ENCODE results near the gene TSGA10IP. TPM values are rescaled to one million over a fixed set of nuclear protein-coding genes. Genes with fewer than 3 reads are reported as not detected.
A peak's percentile ranks its signal among the peaks of the same experiment; 100 is the strongest.

TSGA10IP gene
- total RNA-seq, 4 donors from 2014 or later = not detected

DNA sequence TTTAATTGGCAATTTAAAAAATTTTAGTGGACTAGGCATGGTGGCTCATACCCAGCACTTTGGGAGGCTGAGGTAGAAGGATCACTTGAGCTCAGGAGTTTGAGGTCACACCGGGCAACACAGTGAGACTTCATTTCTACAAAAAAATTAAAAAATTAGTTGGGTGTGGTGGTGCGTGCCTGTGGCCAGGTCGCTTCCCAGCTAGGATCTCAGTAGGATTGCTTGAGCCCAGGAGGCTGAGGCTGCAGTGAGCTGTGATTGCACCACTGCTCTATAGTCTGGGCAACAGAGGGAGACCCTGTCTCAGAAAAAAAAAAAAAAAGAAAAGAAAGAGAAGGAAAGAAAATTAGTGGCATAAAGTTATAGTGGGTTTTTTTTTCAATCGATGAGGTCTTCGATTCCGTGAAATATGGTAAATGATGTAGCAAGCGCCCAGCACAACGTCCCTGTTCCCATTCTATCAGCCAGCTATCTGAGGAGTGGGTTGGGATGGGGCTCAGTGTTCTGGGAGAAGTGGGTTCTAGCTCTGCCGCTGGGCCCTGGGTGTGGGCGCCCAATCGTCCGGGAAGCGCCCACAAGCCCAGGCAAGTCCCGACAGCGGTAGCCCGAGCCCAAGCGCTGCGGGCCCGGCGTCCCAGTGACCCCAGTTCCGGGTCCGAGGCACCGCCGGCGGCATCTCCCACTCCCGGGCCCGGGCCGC, 46.5 kb upstream of the TSGA10IP start:
- WGBS, 2 donors (ENCODE audit: low coverage in 1 of 2) = 77 to 80% methylated on average over 5 to 8 of the region's 28 CpGs
- peak overlapping the region; percentile 43 to 69 for H3K4me3 ChIP-seq

DNA sequence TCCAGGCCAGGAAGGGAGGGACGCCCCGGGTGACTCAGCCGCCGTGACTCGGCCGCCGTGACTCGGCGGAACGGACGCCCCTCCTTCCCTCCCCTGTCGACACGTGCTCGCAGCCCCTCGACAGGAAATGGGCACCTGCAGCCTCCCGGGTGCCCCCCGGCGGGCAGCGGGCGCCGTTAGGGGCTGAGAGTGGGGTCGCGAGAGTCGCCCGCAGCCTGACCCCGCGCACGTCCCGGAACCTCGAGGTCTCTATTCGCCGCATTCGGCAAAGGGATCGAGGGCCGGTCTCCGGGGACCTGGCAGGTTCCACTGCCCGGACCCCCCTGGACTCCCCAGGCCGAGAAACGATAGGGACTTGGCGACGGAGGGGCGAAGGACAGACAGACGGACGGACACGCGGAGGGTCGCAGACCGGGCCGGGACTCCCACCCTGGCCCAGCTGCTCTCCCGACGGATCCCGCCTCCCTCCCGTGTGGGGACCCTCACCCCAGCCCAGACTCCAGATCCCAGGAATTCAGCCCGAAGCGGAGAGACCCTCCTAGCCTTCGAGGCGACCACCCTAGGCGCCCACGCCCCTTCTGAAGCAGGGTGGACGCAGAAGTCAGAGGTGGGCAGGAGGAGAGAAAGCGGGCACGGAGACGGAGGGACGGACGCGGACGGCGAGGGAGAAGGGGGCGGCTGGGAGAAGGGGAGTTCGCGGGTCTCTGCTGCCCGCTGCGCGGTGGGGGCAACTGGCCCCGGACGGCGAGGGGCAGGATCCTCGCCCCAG, 45.7 kb upstream of the TSGA10IP start:
- TF ChIP-seq, protein P1, sequence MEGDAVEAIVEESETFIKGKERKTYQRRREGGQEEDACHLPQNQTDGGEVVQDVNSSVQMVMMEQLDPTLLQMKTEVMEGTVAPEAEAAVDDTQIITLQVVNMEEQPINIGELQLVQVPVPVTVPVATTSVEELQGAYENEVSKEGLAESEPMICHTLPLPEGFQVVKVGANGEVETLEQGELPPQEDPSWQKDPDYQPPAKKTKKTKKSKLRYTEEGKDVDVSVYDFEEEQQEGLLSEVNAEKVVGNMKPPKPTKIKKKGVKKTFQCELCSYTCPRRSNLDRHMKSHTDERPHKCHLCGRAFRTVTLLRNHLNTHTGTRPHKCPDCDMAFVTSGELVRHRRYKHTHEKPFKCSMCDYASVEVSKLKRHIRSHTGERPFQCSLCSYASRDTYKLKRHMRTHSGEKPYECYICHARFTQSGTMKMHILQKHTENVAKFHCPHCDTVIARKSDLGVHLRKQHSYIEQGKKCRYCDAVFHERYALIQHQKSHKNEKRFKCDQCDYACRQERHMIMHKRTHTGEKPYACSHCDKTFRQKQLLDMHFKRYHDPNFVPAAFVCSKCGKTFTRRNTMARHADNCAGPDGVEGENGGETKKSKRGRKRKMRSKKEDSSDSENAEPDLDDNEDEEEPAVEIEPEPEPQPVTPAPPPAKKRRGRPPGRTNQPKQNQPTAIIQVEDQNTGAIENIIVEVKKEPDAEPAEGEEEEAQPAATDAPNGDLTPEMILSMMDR (IDR thresholded peaks at IDR 0.05) = no peak
- peak; percentile 60 for TF ChIP-seq POLR2AphosphoS5 (IDR thresholded peaks at IDR 0.05)
- peaks cover 0 to 21% (median 7%) of the 10 kb centered on the region in 3 donors for H3K4me1 ChIP-seq
- peak; percentile 64 for ATAC-seq
- H3K9me3 ChIP-seq = no peaks in the 10 kb centered on the region
- H3K4me3 ChIP-seq = peak overlapping the region; percentile 43 to 69
- peak overlapping the region in 3 of 4 donors; percentile 65 to 78 (median 70) for H3K27ac ChIP-seq
- no peaks in the 10 kb centered on the region for H3K36me3 ChIP-seq
- H3K27me3 ChIP-seq = peaks cover 13% of the 10 kb centered on the region
- WGBS, 2 donors (ENCODE audit: low coverage in 1 of 2) = 0% methylated on average over 3 of the region's 78 CpGs; no CpG with 5 or more reads in 1 of the 2 donors

More for the DNA sequence above, 46.5 kb upstream of the TSGA10IP start:
- Histone ChIP-seq H3K4me1 (peaks cover 0 to 27% (median 7%) of the 10 kb centered on the region in 3 donors), H3K27ac (peak overlapping the region in 2 of 4 donors; percentile 65 to 78), H3K36me3 (no peaks in the 10 kb centered on the region), H3K27me3 (peaks cover 13% of the 10 kb centered on the region), H3K9me3 (no peaks in the 10 kb centered on the region)
- TF ChIP-seq EP300 (IDR thresholded peaks at IDR 0.05) (no peak), POLR2A (IDR thresholded peaks at IDR 0.05) (no peak), POLR2AphosphoS5 (IDR thresholded peaks at IDR 0.05) (no peak)
- TF ChIP-seq, protein P1 (IDR thresholded peaks at IDR 0.05) = no peak
- ATAC-seq = no peak

DNA sequence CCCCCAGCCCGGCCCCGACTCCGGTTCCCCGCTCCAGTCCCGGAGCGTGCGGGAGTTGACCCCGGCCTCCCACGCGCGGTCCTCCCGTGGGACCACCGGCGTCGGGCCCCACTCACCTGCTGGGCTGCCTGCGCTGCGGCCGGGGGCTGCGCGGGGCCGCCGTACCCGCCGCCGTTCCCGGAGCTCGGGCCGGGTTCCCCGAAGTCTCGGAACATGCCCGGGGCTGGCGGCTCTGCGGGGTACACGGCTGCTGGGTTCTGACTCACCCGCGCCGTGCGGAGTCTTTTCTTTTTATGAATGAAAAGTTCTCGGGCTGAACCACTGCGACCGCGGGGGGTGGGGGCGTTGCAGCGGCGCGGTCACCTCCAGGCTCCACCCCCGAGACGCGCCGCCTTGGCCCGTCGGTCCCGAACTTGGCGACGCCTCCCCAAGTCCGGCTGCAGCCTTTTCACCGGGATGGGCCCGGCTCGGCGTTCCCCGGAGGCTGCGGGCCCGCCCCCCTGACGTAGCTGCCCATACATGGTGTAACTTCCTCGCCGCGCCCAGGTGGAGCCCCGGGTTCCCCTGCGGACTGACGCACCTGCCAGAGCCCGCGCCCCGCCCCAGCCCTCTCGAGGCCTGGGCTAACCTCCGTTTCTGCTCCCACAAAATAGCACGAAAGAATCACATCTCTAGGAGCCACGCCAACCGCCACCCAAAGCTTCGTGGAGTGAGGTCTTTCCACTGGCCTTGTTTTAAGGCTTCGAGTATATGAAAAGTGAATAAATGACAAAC, 45.0 kb upstream of the TSGA10IP start, which contains the start of gene FOSL1:
Gene FOSL1 (minus strand): TSS at position 264 of the 774 bp plus-strand sequence. CDS start 49 bp downstream, at position 215.
- peak; percentile 92 for ATAC-seq
- no peaks in the 10 kb centered on the region for H3K9me3 ChIP-seq
- WGBS, 2 donors (ENCODE audit: low coverage in 1 of 2) = 0 to 21% methylated on average over 1 to 6 of the region's 80 CpGs
- H3K27me3 ChIP-seq = peaks cover 13% of the 10 kb centered on the region
- peaks cover 0 to 21% (median 7%) of the 10 kb centered on the region in 3 donors for H3K4me1 ChIP-seq
- peak within 1 kb of the TSS in 3 of 4 donors; percentile 65 to 78 (median 70) for H3K27ac ChIP-seq
- peak within 1 kb of the TSS; percentile 43 to 69 for H3K4me3 ChIP-seq
- peak; percentile 84 for TF ChIP-seq POLR2AphosphoS5 (IDR thresholded peaks at IDR 0.05)
- TF ChIP-seq EP300 (IDR thresholded peaks at IDR 0.05) = no peak
- TF ChIP-seq POLR2A (IDR thresholded peaks at IDR 0.05) = peak; percentile 50 to 84
- TF ChIP-seq, protein P1 (IDR thresholded peaks at IDR 0.05) = no peak
- H3K36me3 ChIP-seq = no peaks in the 10 kb centered on the region

DNA sequence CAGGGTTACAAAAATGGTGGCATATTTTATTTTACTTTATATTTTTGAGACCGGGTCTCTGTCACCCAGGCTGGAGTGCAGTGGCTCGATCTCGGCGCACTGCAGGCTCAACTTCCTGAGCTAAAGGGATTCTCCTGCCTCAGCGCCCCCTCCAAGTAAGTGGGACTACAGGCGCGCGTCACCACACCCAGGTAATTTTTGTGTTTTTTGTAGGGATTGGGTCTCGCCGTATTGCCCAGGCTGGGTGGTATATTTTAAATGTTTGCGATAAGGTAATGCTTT, 44.4 kb upstream of the TSGA10IP start:
- Histone ChIP-seq H3K9me3 (no peaks in the 10 kb centered on the region), H3K27me3 (peaks cover 13% of the 10 kb centered on the region), H3K4me1 (peaks cover 0 to 21% (median 7%) of the 10 kb centered on the region in 3 donors), H3K27ac (peak overlapping the region in 3 of 4 donors; percentile 65 to 78 (median 70)), H3K4me3 (peak overlapping the region in 1 of 2 donors; percentile 69), H3K36me3 (no peaks in the 10 kb centered on the region)
- TF ChIP-seq, protein P1 (IDR thresholded peaks at IDR 0.05) = no peak
- TF ChIP-seq EP300 (IDR thresholded peaks at IDR 0.05) (no peak), POLR2AphosphoS5 (IDR thresholded peaks at IDR 0.05) (no peak), POLR2A (IDR thresholded peaks at IDR 0.05) (no peak)
- no peak for ATAC-seq
- 45 to 74% methylated on average over 2 to 9 of the region's 11 CpGs for WGBS, 2 donors (ENCODE audit: low coverage in 1 of 2)

All from gastroesophageal sphincter (tissue), 4 donors.